Stimulated activated CD8-positive, alpha-beta memory T cell treated with anti-CD3 and anti-CD28 coated beads, Interleukin-4, amount 100 ng/mL, for 48 hours (primary cell): ENCODE measurements around the gene CRLF3.
"Not testable (repeated sequence)": the region's sequence is repeated elsewhere in the genome, so short reads cannot be mapped to it uniquely, and the experiment has no call there.

Experiments used
- DNase-seq: peaks from one replicate; pipeline ENCODE4 v3.0.0-alpha.2; 2020

The CRLF3 gene

GRCh38 chr17:30814236-30814635 lies 10.3 kb downstream of the CRLF3 start:
- not testable (repeated sequence) for DNase-seq

GRCh38 chr17:30812218-30813177 lies 12.0 kb downstream of the CRLF3 start:
- DNase-seq: no peak

DNA sequence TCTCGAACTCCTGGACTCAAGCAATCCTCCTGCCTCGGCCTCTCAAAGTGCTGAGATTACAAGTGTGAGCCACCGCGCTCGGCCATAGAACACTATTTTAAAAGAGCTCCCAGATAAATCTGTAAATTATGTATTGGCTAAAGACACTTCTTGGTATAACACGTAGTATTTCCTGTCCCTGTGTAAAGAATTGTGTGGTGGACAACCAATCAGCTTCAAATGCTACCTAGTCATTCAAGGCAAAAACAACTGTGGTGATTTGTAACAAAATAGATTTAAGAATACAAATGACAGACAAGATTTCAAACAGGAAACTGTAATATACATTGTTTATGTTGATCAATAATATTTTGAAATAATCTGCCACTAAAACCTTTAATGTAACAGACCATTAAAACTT lies 14.6 kb downstream of the CRLF3 start:
- no peak for DNase-seq

- DNase-seq: peak; percentile 25
These were observed 15.7 kb downstream of the CRLF3 start for GRCh38 chr17:30808785-30809286.

DNA sequence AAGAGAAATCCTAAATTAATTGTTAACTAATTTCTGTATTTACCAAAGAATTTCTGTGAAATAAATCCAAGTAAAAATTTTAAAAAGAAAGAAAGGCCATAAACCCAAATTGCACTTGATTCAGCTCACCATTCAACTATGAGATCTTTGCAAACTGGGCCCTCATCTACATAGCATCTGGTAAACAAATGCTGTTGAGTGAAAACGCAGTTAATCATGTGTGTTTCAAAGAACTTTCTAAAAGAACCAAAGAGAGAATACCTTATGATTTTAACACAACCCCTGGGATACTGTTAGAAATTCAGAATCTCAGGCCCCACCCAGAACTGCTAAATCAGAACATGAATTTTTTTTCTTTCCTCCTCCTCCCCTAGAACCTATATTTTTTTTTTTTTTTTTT lies 16.6 kb downstream of the CRLF3 start:
- no peak for DNase-seq

GRCh38 chr17:30805944-30806456 lies 18.5 kb downstream of the CRLF3 start:
- no peak for DNase-seq

DNA sequence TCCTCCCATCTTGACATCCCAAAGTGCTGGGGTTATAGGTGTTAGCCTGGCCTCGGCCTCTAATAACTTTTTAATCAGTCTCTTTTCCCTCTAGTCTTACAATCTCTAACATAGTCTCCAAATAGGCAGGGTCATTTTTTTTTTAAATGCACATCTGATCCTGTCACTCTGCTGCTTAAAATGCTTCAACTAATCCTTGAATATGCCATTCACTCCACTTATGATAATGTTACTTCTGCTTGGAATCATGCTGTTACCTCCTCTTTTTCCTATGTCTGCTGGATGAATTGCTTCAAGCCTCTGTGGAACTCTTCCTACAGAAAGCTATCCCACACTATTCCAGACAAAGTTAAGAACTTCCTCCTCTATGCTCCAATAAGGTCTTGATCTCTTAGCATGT lies 22.8 kb downstream of the CRLF3 start:
- DNase-seq: no peak

DNA sequence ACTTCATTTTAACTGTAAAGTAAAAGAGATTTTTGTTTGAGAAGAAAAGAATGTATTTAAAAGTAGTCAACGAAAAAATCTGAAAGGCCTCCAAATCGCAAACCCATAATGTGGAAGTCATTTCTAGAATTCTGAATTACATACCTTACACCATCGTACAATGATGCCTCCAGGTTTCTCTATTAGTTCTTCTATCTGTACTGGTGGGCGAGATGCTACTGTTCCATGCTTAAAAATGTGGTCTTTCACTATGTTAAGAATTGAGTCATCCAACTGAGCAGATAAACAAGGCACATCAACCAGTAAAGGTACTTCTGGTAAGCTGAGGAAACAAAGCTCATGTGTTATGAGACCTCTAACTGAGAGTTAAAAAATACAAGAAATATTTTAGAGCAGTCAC lies 28.5 kb downstream of the CRLF3 start:
- DNase-seq: no peak

DNA sequence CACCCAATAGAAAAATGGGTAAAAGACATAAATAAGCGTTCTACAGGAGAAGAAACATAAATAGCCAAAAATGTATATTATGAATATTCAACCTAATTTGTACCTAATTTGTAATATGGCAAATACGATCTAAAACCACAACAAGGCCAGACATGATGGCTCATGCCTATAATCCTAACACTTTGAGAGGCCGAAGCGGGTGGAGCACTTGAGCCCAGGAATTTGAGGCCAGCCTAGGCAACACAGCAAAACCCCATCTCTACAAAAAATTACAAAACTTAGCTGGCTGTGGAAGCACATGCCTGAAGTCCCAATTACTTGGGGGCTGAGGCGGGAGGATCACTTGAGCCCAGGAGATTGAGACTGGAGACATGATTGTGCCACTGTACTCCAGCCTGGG lies 30.1 kb downstream of the CRLF3 start:
- DNase-seq: no peak

- no peak for DNase-seq
These were observed 31.1 kb downstream of the CRLF3 start for GRCh38 chr17:30793282-30793977.

GRCh38 chr17:30790279-30790678 lies 34.2 kb downstream of the CRLF3 start:
- no peak for DNase-seq

DNA sequence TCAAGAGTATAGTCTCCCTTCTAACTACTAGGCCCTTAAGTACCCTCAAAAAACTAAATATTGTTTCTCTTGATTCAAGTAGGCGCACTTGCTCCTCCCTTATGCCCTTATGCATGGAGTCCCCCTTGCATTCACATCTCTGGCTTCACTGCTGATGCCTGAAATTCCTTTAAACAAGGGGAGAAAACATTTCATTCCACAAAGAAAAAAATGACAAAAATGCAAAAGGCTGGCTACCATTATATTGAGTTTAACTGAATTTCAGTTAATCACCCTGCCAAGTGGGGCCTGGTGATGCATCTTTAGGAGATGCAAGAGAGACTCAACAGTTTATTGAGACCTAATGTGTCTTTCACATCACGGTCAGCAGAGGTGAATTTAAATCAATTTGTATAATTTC lies 35.6 kb downstream of the CRLF3 start:
- DNase-seq: no peak

DNA sequence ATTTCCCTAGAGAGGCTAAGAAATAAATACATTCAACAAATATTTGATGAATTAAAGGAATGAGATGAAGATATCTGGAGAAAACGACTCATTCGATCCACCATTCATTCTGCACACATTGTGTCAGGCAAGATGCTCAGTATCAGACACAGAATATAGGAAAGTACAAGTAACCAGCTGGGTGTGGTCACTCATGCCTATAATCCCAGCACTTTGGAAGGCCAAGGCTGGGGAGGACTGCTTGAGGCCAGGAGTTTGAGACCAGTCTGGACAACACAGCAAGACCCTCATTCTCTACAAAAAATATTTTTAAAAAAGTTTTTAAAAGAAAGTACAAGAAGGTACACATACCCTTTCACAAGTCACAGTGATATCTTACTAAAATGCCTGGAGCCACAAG lies 42.3 kb downstream of the CRLF3 start:
- DNase-seq: no peak

- DNase-seq: no peak
These were observed 44.1 kb downstream of the CRLF3 start for GRCh38 chr17:30780343-30780742.

DNA sequence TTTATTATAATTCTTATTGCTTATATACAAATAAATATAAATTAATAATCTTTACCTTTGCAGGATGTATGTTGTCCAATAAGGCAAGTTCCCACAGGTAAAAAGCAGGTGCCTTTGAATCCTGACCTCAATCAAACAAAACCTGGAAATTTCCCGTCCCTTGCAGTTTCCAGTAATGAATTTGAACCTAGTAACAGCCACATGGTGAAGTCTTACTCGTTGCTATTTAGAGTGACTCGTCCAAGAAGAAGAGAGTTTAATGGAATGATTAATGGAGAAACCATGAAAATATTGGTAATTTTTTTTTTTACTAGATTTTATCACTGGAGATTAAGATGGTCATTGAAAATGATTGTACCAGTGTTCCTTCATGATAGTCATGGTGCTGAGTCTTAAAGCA lies 55.7 kb downstream of the CRLF3 start:
- not testable (repeated sequence) for DNase-seq

- DNase-seq: not testable (repeated sequence)
These were observed 56.7 kb downstream of the CRLF3 start for GRCh38 chr17:30767641-30768404.

DNA sequence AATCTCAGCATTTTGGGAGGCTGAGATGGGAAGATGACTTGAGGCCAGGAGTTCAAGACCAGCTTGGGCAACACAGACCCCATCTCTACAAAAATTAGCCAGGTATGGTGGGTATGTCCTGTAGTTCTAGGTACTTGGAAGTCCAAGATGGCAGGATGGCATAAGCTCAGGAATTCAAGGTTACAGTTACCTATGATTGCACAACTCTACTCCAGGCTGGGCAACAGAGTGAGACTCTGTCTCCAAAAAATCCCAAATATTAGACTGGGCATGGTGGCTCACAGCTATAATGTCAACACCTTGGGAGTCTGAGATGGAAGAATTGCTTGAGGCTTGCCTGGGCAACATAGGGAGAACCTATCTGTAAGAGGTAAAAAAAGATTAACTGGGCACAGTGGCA lies 63.4 kb downstream of the CRLF3 start:
- no peak for DNase-seq

DNA sequence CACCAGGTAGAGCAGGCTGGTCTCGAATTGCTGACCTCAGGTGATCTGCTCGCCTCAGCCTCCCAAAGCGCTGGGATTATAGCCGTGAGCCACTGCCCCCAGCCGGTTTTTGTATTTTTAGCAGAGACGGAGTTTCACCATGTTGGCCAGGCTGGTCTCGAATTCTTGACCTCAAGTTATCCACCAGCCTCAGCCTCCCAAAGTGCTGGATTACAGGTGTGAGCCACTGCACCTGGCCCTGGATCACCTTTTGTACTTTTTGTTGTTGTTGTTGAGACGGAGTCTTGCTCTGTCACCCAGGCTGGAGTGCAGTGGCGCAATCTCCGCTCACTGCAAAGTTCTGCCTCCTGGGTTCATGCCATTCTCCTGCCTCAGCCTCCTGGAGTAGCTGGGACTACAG lies 71.2 kb downstream of the CRLF3 start:
- DNase-seq: not testable (repeated sequence)

DNA sequence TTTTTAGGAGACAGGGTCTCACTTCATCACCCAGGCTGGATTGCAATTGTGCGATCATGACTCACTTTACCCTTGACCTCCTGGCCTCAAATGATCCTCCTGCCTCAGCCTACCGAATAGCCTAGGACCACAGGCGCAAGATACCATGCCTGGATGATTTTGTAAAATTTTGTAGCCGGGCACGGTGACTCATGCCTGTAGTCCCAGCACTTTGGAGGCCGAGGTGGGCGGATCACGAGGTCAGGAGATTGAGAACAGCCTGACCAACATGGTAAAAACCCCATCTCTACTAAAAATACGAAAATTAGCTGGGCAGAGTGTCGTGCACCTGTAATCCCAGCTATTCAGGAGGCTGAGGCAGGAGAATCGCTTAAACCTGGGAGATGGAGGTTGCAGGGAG lies 73.5 kb downstream of the CRLF3 start:
- not testable (repeated sequence) for DNase-seq

GRCh38 chr17:30747621-30748020 lies 76.9 kb downstream of the CRLF3 start:
- DNase-seq: not testable (repeated sequence)

GRCh38 chr17:30742669-30743068 lies 81.8 kb downstream of the CRLF3 start:
- DNase-seq: not testable (repeated sequence)

DNA sequence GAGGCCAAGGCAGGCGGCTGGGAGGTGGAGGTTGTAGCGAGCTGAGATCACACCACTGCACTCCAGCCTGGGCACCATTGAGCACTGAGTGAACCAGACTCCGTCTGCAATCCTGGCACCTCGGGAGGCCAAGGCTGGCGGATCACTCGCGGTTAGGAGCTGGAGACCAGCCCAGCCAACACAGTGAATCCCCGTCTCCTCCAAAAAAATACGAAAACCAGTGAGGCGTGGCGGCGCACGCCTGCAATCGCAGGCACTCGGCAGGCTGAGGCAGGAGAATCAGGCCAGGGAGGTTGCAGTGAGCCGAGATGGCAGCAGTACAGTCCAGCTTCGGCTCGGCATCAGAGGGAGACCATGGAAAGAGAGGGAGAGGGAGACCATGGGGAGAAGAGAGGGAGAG lies 88.1 kb downstream of the CRLF3 start:
- not testable (repeated sequence) for DNase-seq

GRCh38 chr17:30735644-30736043 lies 88.8 kb downstream of the CRLF3 start:
- DNase-seq: not testable (repeated sequence)
